Spleen (tissue), 11 donors: Measurements from ENCODE around the gene LIMD2. TPM values are rescaled to one million over a fixed set of nuclear protein-coding genes. Genes with fewer than 3 reads are reported as not detected.
A peak's percentile ranks its signal among the peaks of the same experiment; 100 is the strongest.

Source experiments
- DNase-seq: peaks from one replicate; pipeline ENCODE4 v3.0.0-alpha.2; 2020
- H3K27ac ChIP-seq, 8 donors: fragments of 200-600 bp; sonication (generic) in 7 of 8; 1 replicate in 4 of 8; 2 replicates in 4 of 8; pipeline versions ENCODE4 v1.5.0 to v1.8.0; 2016 to 2021; ENCODE audit warnings: inconsistent platforms in 4 of 8, mild to moderate bottlenecking in 4 of 8, moderate library complexity in 1 of 8
- H3K27me3 ChIP-seq, 7 donors: fragments of 200-600 bp; sonication (generic) in 6 of 7; replicated peaks in 1 of 7; 1 replicate in 4 of 7; 2 replicates in 3 of 7; pipeline versions ENCODE4 v1.5.0 to v1.8.0; 2016 to 2021; ENCODE audit warnings: inconsistent platforms in 3 of 7, mild to moderate bottlenecking in 1 of 7
- H3K36me3 ChIP-seq, 6 donors: fragments of 200-600 bp; sonication (generic) in 5 of 6; 1 replicate in 4 of 6; 2 replicates in 2 of 6; pipeline versions ENCODE4 v1.5.0 to v1.8.0; 2016 to 2021; ENCODE audit warnings: inconsistent platforms in 2 of 6
- H3K4me1 ChIP-seq, 6 donors: fragments of 200-600 bp; sonication (generic) in 5 of 6; 1 replicate in 3 of 6; 2 replicates in 3 of 6; pipeline versions ENCODE4 v1.5.0 to v1.8.0; 2016 to 2021; ENCODE audit warnings: inconsistent platforms in 3 of 6
- H3K4me3 ChIP-seq, 8 donors: fragments of 200-600 bp; sonication (generic) in 7 of 8; 1 replicate in 4 of 8; 2 replicates in 4 of 8; pipeline versions ENCODE4 v1.5.0 to v1.8.0; 2016 to 2021; ENCODE audit warnings: inconsistent platforms in 4 of 8, mild to moderate bottlenecking in 4 of 8, moderate library complexity in 2 of 8
- H3K9me3 ChIP-seq, 8 donors: fragments of 200-600 bp; sonication (generic) in 7 of 8; 1 replicate in 4 of 8; 2 replicates in 4 of 8; pipeline versions ENCODE4 v1.5.0 to v1.8.0; 2016 to 2021; ENCODE audit warnings: inconsistent platforms in 4 of 8
- POLR2A ChIP-seq, 3 donors: fragments of 450-650 bp; IDR thresholded peaks; one replicate each; pipeline ENCODE4 v1.5.1; 2017; ENCODE audit warnings: antibody characterized with exemption in 3 of 3, mild to moderate bottlenecking in 1 of 3
- POLR2AphosphoS5 ChIP-seq, 3 donors: sonication (generic); formaldehyde crosslinking; IDR thresholded peaks; one replicate each; pipeline ENCODE4 v1.5.1; 2017; ENCODE audit warnings: antibody characterized with exemption in 3 of 3
- WGBS, 5 donors: extraction: QIAGEN DNeasy Blood & Tissue Kit in 3 of 5; methylation state at CpG; one replicate each; pipeline versions ENCODE4 v1.1.5 to v1.1.7; 2013 to 2018; 5-methylcytosine and 5-hydroxymethylcytosine counted together
- intact Hi-C: fragments of 100-400 bp; cut with DNase I; formaldehyde crosslinking; loops from one replicate; pipeline ENCODE4 v1.15.0; 2023; ENCODE audit warnings: low total_unique reads
- polyA plus RNA-seq, 3 donors: library from polyadenylated mRNA; stranded (reverse); fragments of 200-250 nt; gene quantifications; one replicate each; pipeline ENCODE4 v1.2.1, GENCODE V29; 2013
- total RNA-seq, 7 donors: library from RNA; depleted of rRNA in 3 of 7; stranded (reverse); fragments of >200 nt in 3 of 7; fragmentation: NEBNext Ultra II Directional in 4 of 7; extraction: Animal tissue kit (Norgen Biotek cat#: 25700) in 4 of 7; gene quantifications; one replicate each; pipeline versions ENCODE4 v1.1.0 to v1.2.1, GENCODE V29; 2016 to 2021
- TF ChIP-seq, protein P1 (sequence below), 11 experiments: fragments of 200-600 bp in 7 of 11; fragments of 450-650 bp in 4 of 11; sonication (generic) in 4 of 11; IDR thresholded peaks in 8 of 11; conservative IDR thresholded peaks in 3 of 11; 1 replicate in 7 of 11; 2 replicates in 4 of 11; pipeline versions ENCODE4 v1.4.0 to v1.8.0; 2016 to 2021; ENCODE audit warnings: antibody characterized with exemption in 11 of 11, inconsistent platforms in 4 of 11, mild to moderate bottlenecking in 1 of 11
- donor health status: healthy with polysubstance abuse.
- donor health status: DM: no; HTN: no; CAD: no; lungs with moderate emphysema.
- donor health status: DM: no; HTN: no; CAD: no.
- donor health status: Bipolar disorder and iron deficiency.
- donor health status: healthy.
- donor health status: DM: no; HTN: no; CAD: no.
- donor health status: DM: yes; HTN: yes; CAD: no.

Gene LIMD2
- total and polyA plus RNA-seq, 10 donors = 211 to 554 (median 304) TPM

DNA sequence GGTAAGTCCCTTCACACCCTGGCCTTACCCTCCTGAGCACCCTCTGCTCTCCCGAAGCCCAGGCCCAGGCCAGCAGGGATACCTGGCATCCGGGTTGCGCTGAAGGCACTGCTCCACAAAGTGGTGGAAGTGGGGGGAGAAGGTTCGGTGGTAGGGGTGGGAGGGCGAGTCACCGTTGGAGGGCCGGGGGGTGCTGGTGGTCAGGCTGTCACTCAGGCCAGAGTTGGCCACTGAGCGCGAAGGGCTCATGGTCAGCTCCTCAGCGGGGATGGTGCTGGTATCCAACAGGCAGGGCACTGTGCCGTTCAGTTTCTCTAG, 4.3 kb upstream of the LIMD2 start:
- Histone ChIP-seq H3K27me3 (no peaks in the 10 kb centered on the region), H3K27ac (peak overlapping the region in 3 of 8 donors; percentile 99 to 100 (median 100)), H3K4me1 (peaks cover 36 to 84% (median 70%) of the 10 kb centered on the region in 6 donors), H3K36me3 (peaks cover 0 to 67% (median 21%) of the 10 kb centered on the region in 6 donors), H3K9me3 (no peaks in the 10 kb centered on the region), H3K4me3 (no peak overlapping the region)
- no peak for DNase-seq
- intact Hi-C loops = no loop called here
- 87 to 97% (median 94%) methylated on average over 4 to 11 of the region's 11 CpGs for WGBS, 5 donors
- TF ChIP-seq POLR2A (IDR thresholded peaks at IDR 0.05) (no peak), POLR2AphosphoS5 (IDR thresholded peaks at IDR 0.05) (peak in 1 of 3 donors; percentile 11)
- TF ChIP-seq, protein P1, sequence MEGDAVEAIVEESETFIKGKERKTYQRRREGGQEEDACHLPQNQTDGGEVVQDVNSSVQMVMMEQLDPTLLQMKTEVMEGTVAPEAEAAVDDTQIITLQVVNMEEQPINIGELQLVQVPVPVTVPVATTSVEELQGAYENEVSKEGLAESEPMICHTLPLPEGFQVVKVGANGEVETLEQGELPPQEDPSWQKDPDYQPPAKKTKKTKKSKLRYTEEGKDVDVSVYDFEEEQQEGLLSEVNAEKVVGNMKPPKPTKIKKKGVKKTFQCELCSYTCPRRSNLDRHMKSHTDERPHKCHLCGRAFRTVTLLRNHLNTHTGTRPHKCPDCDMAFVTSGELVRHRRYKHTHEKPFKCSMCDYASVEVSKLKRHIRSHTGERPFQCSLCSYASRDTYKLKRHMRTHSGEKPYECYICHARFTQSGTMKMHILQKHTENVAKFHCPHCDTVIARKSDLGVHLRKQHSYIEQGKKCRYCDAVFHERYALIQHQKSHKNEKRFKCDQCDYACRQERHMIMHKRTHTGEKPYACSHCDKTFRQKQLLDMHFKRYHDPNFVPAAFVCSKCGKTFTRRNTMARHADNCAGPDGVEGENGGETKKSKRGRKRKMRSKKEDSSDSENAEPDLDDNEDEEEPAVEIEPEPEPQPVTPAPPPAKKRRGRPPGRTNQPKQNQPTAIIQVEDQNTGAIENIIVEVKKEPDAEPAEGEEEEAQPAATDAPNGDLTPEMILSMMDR (IDR thresholded peaks at IDR 0.05 in 8 of 11, conservative IDR thresholded peaks at IDR 0.05 in 3 of 11) = no peak

DNA sequence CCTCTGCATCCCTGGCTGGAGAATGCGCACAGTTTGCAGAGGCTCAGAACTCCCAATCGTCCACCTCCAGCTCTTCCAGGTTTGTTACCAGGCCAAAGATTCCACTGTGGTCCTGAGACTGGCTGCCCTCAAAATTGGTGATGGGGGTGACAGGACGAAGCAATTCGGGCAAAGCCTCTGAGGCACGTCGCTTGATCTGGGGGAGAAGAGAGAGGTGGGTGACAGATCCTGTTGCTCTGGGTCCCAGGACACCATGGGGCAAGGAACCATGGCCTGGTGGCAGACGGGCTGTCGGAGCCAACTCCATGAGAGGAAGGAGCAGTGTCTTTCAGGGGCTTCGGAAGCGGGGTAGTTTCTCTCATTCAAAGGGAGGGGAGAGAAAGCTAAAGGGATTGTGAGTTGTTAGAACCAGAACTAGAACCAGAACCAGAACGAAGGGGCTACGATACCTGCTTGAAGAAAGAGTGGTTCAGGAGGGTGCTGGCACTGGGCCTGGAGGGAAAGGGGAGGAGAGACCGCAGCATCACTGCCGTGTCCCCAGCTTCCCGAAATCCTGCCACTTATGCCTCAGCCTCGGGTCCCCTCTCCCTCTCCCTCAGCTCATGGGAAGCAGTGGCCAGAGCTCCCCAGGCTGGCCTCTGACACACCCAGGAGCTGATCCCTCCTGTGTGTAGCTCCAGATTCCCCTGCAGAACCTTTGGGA, 3.8 kb upstream of the LIMD2 start:
- Histone ChIP-seq H3K27ac (peak overlapping the region in 6 of 8 donors; percentile 97 to 100 (median 99)), H3K27me3 (no peaks in the 10 kb centered on the region), H3K36me3 (peaks cover 0 to 63% (median 16%) of the 10 kb centered on the region in 6 donors), H3K9me3 (no peaks in the 10 kb centered on the region), H3K4me1 (peaks cover 36 to 89% (median 74%) of the 10 kb centered on the region in 6 donors), H3K4me3 (no peak overlapping the region)
- intact Hi-C loops = no loop called here
- DNase-seq = no peak
- WGBS, 5 donors = 84 to 96% (median 91%) methylated on average over 16 of the region's 16 CpGs
- TF ChIP-seq, protein P1 (IDR thresholded peaks at IDR 0.05 in 8 of 11, conservative IDR thresholded peaks at IDR 0.05 in 3 of 11) = no peak
- TF ChIP-seq POLR2AphosphoS5 (IDR thresholded peaks at IDR 0.05) (peak in 1 of 3 donors; percentile 22), POLR2A (IDR thresholded peaks at IDR 0.05) (no peak)

DNA sequence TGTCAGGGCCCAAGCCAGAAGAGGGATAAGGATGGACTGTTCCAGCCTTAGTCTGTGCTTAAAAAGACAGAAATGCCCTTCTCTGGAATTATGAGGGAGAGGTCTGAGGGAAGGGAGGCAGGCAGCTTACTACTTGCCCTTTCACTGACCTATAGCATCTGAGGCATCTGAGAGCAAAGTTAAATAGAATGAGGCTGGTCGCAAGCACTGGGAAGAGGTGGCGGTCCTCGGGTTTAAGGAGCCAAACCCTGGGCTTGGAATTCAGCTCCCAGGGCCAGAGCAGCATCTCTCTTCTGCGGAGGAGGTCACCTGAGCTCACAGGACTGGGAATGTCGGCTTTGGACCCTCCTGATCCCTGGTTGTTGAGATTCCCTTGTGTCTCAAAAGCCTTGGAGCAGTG, 3.1 kb upstream of the LIMD2 start:
- intact Hi-C loops = no loop called here
- TF ChIP-seq, protein P1 (IDR thresholded peaks at IDR 0.05 in 8 of 11, conservative IDR thresholded peaks at IDR 0.05 in 3 of 11) = no peak
- TF ChIP-seq POLR2AphosphoS5 (IDR thresholded peaks at IDR 0.05) = no peak
- no peak for TF ChIP-seq POLR2A (IDR thresholded peaks at IDR 0.05)
- no peak for DNase-seq
- no peaks in the 10 kb centered on the region for H3K9me3 ChIP-seq
- peaks cover 0 to 63% (median 14%) of the 10 kb centered on the region in 6 donors for H3K36me3 ChIP-seq
- H3K4me1 ChIP-seq = peaks cover 39 to 91% (median 76%) of the 10 kb centered on the region in 6 donors
- H3K27ac ChIP-seq = peak overlapping the region; percentile 93 to 100 (median 98)
- peak overlapping the region in 4 of 8 donors; percentile 42 to 99 (median 93) for H3K4me3 ChIP-seq
- no peaks in the 10 kb centered on the region for H3K27me3 ChIP-seq
- 88 to 95% (median 92%) methylated on average over 5 of the region's 5 CpGs for WGBS, 5 donors

DNA sequence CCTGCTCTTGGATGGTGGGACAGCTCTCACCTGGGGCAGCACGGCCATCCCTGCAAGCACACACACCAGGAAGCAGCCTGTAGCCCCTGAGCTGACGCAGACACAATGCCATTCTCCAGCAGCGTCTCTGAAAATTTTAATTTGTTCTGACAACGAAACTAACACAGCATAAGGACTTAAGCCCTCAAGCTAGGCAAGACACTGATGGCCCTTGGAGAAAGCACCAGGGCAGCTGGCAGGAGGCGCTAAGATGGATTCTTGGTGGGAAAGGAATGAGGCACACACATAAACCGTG, 2.7 kb upstream of the LIMD2 start:
- WGBS, 5 donors = 72 to 86% (median 78%) methylated on average over 6 of the region's 6 CpGs
- TF ChIP-seq, protein P1 (IDR thresholded peaks at IDR 0.05 in 8 of 11, conservative IDR thresholded peaks at IDR 0.05 in 3 of 11) = no peak
- TF ChIP-seq POLR2AphosphoS5 (IDR thresholded peaks at IDR 0.05) = no peak
- TF ChIP-seq POLR2A (IDR thresholded peaks at IDR 0.05) = no peak
- intact Hi-C loops = no loop called here
- Histone ChIP-seq H3K4me3 (peak overlapping the region in 7 of 8 donors; percentile 21 to 99 (median 88)), H3K36me3 (peaks cover 0 to 63% (median 14%) of the 10 kb centered on the region in 6 donors), H3K9me3 (no peaks in the 10 kb centered on the region), H3K27me3 (no peaks in the 10 kb centered on the region), H3K27ac (peak overlapping the region; percentile 93 to 100 (median 98)), H3K4me1 (peaks cover 42 to 93% (median 78%) of the 10 kb centered on the region in 6 donors)
- DNase-seq = no peak
